Colonic mucosa (tissue), 4 donors: ENCODE results near the gene CALD1. TPM values are rescaled to one million over a fixed set of nuclear protein-coding genes. Genes with fewer than 3 reads are reported as not detected.
A peak's percentile ranks its signal among the peaks of the same experiment; 100 is the strongest.

Source experiments
- DNase-seq: peaks from one replicate; pipeline ENCODE4 v3.0.0-alpha.2; 2020
- H3K27ac ChIP-seq: fragments of 200-600 bp; one replicate; pipeline ENCODE4 v1.8.0; 2021
- H3K27me3 ChIP-seq: fragments of 200-600 bp; one replicate; pipeline ENCODE4 v1.8.0; 2021
- H3K36me3 ChIP-seq: fragments of 200-600 bp; one replicate; pipeline ENCODE4 v1.8.0; 2021
- H3K4me1 ChIP-seq: fragments of 200-600 bp; one replicate; pipeline ENCODE4 v1.8.0; 2021; ENCODE audit warnings: mild to moderate bottlenecking
- H3K4me3 ChIP-seq: fragments of 200-600 bp; one replicate; pipeline ENCODE4 v1.8.0; 2021
- H3K9ac ChIP-seq, 2 donors: one replicate each; pipeline ENCODE4 v1.7.0; 2013; ENCODE audit warnings: control low read depth in 2 of 2, low read depth in 2 of 2, low read length in 2 of 2
- H3K9me3 ChIP-seq: fragments of 200-600 bp; one replicate; pipeline ENCODE4 v1.8.0; 2021
- intact Hi-C: fragments of 100-400 bp; cut with DNase I; formaldehyde crosslinking; loops from one replicate; pipeline ENCODE4 v1.14.1; 2022
- total RNA-seq, 2 donors: library from RNA; stranded (reverse); fragmentation: NEBNext Ultra II Directional in 1 of 2; extraction: Animal tissue kit (Norgen Biotek cat#: 25700) in 1 of 2; gene quantifications; one replicate each; pipeline ENCODE4 v1.2.1, GENCODE V29; 2021
- TF ChIP-seq, protein P1 (sequence below): fragments of 200-600 bp; IDR thresholded peaks from one replicate; pipeline ENCODE4 v1.8.0; 2022; ENCODE audit warnings: antibody characterized with exemption, mild to moderate bottlenecking
- donor health status: healthy.
- donor health status: DM: no; HTN: no; CAD: no.
- donor health status: DM: no; HTN: no; CAD: no.

The CALD1 gene
- total RNA-seq, 2 donors from 2014 or later = 27.4 to 193 TPM

DNA sequence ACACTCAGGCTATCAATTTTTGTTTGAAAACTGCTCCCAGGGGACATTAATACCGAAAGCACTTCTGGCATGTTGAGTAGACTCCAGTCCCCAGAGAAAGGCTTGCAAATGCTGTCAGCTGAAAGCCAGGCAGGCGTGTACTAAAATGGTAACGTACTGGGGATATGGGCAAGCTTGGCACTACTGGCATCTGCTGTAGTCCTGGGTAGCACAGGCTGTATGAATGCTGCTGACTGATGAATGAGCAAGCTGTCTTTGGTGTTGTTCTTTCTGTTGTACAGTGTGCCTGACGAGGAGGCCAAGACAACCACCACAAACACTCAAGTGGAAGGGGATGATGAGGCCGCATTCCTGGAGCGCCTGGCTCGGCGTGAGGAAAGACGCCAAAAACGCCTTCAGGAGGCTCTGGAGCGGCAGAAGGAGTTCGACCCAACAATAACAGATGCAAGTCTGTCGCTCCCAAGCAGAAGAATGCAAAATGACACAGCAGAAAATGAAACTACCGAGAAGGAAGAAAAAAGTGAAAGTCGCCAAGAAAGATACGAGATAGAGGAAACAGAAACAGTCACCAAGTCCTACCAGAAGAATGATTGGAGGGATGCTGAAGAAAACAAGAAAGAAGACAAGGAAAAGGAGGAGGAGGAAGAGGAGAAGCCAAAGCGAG lies 153.4 kb downstream of the CALD1 start:
- Histone ChIP-seq H3K9me3 (no peaks in the 10 kb centered on the region), H3K4me3 (no peak overlapping the region), H3K9ac (no peak overlapping the region), H3K27me3 (no peaks in the 10 kb centered on the region), H3K4me1 (no peaks in the 10 kb centered on the region), H3K27ac (peak overlapping the region; percentile 32), H3K36me3 (no peaks in the 10 kb centered on the region)
- DNase-seq = no peak
- intact Hi-C loops = no loop called here
- TF ChIP-seq, protein P1, sequence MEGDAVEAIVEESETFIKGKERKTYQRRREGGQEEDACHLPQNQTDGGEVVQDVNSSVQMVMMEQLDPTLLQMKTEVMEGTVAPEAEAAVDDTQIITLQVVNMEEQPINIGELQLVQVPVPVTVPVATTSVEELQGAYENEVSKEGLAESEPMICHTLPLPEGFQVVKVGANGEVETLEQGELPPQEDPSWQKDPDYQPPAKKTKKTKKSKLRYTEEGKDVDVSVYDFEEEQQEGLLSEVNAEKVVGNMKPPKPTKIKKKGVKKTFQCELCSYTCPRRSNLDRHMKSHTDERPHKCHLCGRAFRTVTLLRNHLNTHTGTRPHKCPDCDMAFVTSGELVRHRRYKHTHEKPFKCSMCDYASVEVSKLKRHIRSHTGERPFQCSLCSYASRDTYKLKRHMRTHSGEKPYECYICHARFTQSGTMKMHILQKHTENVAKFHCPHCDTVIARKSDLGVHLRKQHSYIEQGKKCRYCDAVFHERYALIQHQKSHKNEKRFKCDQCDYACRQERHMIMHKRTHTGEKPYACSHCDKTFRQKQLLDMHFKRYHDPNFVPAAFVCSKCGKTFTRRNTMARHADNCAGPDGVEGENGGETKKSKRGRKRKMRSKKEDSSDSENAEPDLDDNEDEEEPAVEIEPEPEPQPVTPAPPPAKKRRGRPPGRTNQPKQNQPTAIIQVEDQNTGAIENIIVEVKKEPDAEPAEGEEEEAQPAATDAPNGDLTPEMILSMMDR = no peak

DNA sequence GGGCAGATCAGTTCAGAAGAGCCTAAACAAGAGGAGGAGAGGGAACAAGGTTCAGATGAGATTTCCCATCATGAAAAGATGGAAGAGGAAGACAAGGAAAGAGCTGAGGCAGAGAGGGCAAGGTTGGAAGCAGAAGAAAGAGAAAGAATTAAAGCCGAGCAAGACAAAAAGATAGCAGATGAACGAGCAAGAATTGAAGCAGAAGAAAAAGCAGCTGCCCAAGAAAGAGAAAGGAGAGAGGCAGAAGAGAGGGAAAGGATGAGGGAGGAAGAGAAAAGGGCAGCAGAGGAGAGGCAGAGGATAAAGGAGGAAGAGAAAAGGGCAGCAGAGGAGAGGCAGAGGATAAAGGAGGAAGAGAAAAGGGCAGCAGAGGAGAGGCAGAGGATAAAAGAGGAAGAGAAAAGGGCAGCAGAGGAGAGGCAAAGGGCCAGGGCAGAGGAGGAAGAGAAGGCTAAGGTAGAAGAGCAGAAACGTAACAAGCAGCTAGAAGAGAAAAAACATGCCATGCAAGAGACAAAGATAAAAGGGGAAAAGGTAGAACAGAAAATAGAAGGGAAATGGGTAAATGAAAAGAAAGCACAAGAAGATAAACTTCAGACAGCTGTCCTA lies 154.1 kb downstream of the CALD1 start:
- no peak for DNase-seq
- TF ChIP-seq, protein P1 = no peak
- no peaks in the 10 kb centered on the region for H3K4me1 ChIP-seq
- intact Hi-C loops = no loop called here
- H3K27ac ChIP-seq = peak overlapping the region; percentile 32
- H3K36me3 ChIP-seq = no peaks in the 10 kb centered on the region
- no peaks in the 10 kb centered on the region for H3K9me3 ChIP-seq
- no peak overlapping the region for H3K9ac ChIP-seq
- no peak overlapping the region for H3K4me3 ChIP-seq
- no peaks in the 10 kb centered on the region for H3K27me3 ChIP-seq

DNA sequence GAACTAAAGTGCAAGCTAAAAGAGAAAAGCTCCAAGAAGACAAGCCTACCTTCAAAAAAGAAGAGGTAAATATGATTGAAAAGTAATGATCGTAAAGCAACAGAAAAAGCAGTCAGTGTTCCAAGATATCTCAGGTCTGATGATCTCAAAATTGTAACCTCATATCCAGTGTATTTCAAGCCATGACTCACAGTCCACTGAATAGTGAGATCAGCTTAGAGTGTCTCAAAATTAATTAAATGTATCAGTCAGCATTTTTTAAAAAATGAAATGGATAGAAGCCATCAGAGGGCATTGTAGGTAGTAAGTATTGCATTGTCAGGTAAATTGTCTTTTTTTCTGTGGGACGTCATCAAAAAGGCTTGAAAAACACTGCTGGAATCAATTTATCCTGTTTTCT lies 156.3 kb downstream of the CALD1 start:
- DNase-seq = no peak
- Histone ChIP-seq H3K9ac (no peak overlapping the region), H3K9me3 (no peaks in the 10 kb centered on the region), H3K27ac (no peak overlapping the region), H3K4me3 (no peak overlapping the region), H3K27me3 (no peaks in the 10 kb centered on the region), H3K4me1 (no peaks in the 10 kb centered on the region), H3K36me3 (no peaks in the 10 kb centered on the region)
- TF ChIP-seq, protein P1 = no peak
- intact Hi-C loops = no loop called here

DNA sequence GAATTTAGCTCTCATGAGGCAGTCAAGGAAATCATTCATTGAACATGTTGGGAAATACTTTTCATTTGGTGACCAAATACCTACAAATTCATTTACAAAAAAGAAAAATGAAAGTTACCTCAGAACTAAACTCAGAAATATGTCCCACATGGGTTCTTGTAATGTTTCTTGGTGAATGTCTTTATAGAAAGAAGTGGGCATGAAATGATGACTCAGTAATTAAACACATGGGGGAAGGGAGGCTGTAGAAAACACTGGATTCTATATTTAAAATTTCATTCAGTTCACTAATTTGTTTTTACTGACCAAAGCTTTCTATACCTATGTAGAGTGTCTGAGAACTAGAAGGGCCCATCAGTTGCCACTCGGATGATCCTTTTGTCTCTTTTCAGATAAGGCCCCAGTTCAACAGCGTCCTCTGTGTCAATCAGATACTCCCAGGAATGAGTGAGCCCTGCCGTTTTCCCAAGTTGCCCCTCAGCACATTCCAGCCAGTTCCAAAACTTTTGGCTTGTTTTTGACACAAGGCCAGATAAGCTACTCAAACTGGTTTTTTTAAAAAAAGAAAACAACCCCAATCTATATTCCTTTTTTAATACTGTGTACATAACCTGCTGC lies 157.6 kb downstream of the CALD1 start:
- TF ChIP-seq, protein P1 = no peak
- Histone ChIP-seq H3K9me3 (no peaks in the 10 kb centered on the region), H3K36me3 (no peaks in the 10 kb centered on the region), H3K4me1 (no peaks in the 10 kb centered on the region), H3K4me3 (no peak overlapping the region), H3K27ac (no peak overlapping the region), H3K9ac (no peak overlapping the region), H3K27me3 (no peaks in the 10 kb centered on the region)
- DNase-seq = no peak
- intact Hi-C loops = no loop called here

DNA sequence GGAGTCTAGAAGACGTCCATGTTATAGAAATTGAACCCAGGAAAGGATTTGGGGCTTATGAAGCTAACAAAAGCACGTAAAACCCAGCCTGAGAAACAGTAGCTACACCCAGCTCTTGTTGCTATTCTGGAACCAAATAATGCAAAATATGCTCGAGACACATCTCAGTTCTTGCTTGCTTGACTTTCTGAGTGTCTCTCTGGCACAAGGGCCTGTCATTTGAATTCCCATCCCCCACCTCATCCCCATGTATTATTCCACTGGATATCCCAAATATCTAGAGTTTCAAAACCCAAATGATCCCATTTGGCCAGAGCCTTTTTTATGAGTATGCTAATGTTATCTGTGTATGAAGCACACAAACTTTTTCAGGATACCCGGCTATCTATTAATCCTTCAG lies 158.7 kb downstream of the CALD1 start:
- Histone ChIP-seq H3K9ac (no peak overlapping the region), H3K4me1 (no peaks in the 10 kb centered on the region), H3K4me3 (no peak overlapping the region), H3K36me3 (no peaks in the 10 kb centered on the region), H3K27ac (no peak overlapping the region), H3K9me3 (no peaks in the 10 kb centered on the region), H3K27me3 (no peaks in the 10 kb centered on the region)
- no peak for DNase-seq
- intact Hi-C loops = no loop called here
- TF ChIP-seq, protein P1 = no peak
